HG02571 (cell line): Measurements from ENCODE around the gene PRDX2.
A peak's percentile ranks its signal among the peaks of the same experiment; 100 is the strongest.
"Not testable (repeated sequence)": the region's sequence is repeated elsewhere in the genome, so short reads cannot be mapped to it uniquely, and the experiment has no call there.

Experiments
- ATAC-seq: cut with Tn5 transposase; IDR thresholded peaks from one replicate; pipeline ENCODE4 v1.9.1; 2021; ENCODE audit warnings: mild to moderate bottlenecking, moderate library complexity; ENCODE audit not compliant: unreplicated experiment

The PRDX2 gene

GRCh38 chr19:12825254-12826131 lies 23.9 kb upstream of the PRDX2 start:
- ATAC-seq = no peak

GRCh38 chr19:12821761-12822160 lies 20.2 kb upstream of the PRDX2 start:
- ATAC-seq = no peak

- not testable (repeated sequence) for ATAC-seq
Observed at GRCh38 chr19:12817810-12818209, 16.2 kb upstream of the PRDX2 start.

- not testable (repeated sequence) for ATAC-seq
Observed at GRCh38 chr19:12817188-12817587, 15.6 kb upstream of the PRDX2 start.

GRCh38 chr19:12815088-12815487 lies 13.5 kb upstream of the PRDX2 start:
- ATAC-seq = no peak

GRCh38 chr19:12806242-12807081 lies 4.9 kb upstream of the PRDX2 start, which contains the start of gene RNASEH2A:
TSS of gene RNASEH2A (plus strand) at chr19:12806584. CDS start at chr19:12806674, 90 bp downstream.
- peak; percentile 64 for ATAC-seq

GRCh38 chr19:12804051-12804450 lies 2.5 kb upstream of the PRDX2 start:
- no peak for ATAC-seq

GRCh38 chr19:12802267-12803106 lies 887 bp upstream of the PRDX2 start:
- no peak for ATAC-seq

- ATAC-seq = no peak
Observed at GRCh38 chr19:12800923-12801465, 606 bp downstream of the PRDX2 start.

- ATAC-seq = no peak
Observed at GRCh38 chr19:12800466-12800770, 1.2 kb downstream of the PRDX2 start.

- ATAC-seq = no peak
Observed at GRCh38 chr19:12799742-12800465, 1.7 kb downstream of the PRDX2 start.

- ATAC-seq = not testable (repeated sequence)
Observed at GRCh38 chr19:12797607-12798006, 4.0 kb downstream of the PRDX2 start.

- no peak for ATAC-seq
Observed at GRCh38 chr19:12797141-12797587, 4.4 kb downstream of the PRDX2 start.

GRCh38 chr19:12796146-12797071 lies 5.2 kb downstream of the PRDX2 start:
- ATAC-seq = no peak

- no peak for ATAC-seq
Observed at GRCh38 chr19:12794971-12795381, 6.6 kb downstream of the PRDX2 start.

GRCh38 chr19:12794196-12794941 lies 7.2 kb downstream of the PRDX2 start:
- no peak for ATAC-seq

GRCh38 chr19:12793290-12794195 lies 8.1 kb downstream of the PRDX2 start:
- ATAC-seq = peak; percentile 31
